ENCODE measurements around the gene SLC44A1. TPM values are rescaled to one million over a fixed set of nuclear protein-coding genes. Genes with fewer than 3 reads are reported as not detected.

SLC44A1 gene
- total and polyA plus RNA-seq, 10 of the 15 experiments (the other 5 are each of a cell fraction or from before 2014, with no cell fraction given): 2.4 to 21.2 (median 12.4) TPM

DNA sequence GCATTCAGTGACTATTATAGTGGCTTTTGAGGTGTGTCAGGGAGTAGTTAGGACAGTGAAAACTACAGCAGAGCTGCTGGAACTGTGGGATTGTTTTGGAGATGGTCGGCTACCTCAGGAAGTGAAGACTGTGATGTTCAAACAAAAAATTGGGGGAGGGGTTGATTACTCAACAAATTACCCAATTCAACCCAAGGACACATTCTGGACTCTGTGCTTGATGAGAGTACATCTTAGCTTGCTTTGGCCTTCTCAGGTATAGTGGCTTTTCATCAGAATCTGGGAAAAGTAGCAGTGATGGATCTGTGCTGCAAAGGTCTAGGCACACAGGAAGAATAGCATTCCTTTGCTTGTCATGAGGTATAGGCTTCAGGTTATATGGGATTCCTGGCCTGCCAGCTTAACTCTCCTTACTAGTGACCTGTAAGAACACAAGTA is 47.0 kb downstream of the SLC44A1 start (continued):
- TF ChIP-seq PBX3 (IDR thresholded peaks at IDR 0.05; ENCODE audit: insufficient replicate concordance, low read depth, low read length): no peak

GRCh38 chr9:105291938-105292337 is 47.5 kb downstream of the SLC44A1 start:
- H4K20me1 ChIP-seq (ENCODE audit: control insufficient read depth, insufficient read depth): no peaks in the 10 kb centered on the region
- DNase-seq (ENCODE audit: low read depth, low spot score) (no peak), ATAC-seq (no peak), FAIRE-seq (no peak)
- no peaks in the 10 kb centered on the region for H3K79me2 ChIP-seq (ENCODE audit: control insufficient read depth, insufficient read depth, low read length)
- in situ Hi-C loops (cut with MboI): no loop called here
- H3K4me1 ChIP-seq (ENCODE audit: control insufficient read depth, insufficient read depth, low read length): no peaks in the 10 kb centered on the region
- no peaks in the 10 kb centered on the region for H3K27me3 ChIP-seq (replicated peaks in 1 of 2; ENCODE audit: control insufficient read depth in 2 of 2, insufficient read depth in 2 of 2, low read length in 1 of 2)
- H2AFZ ChIP-seq (ENCODE audit: control insufficient read depth, low read depth, low read length): no peak overlapping the region
- ChIA-PET RAD21 (ENCODE audit: unreplicated experiment) (interaction anchor here (2.2 kb wide), 1 partner anchor 17 kb away, joined by 7 read pairs; no protein-coding TSS in a partner anchor), POLR2A (interaction anchor here (0.6 kb wide), 1 partner anchor 14 kb away, joined by 7 read pairs; no protein-coding TSS in a partner anchor), CTCF (interaction anchor here (0.6 kb wide), 1 partner anchor 31 kb away, joined by 3 read pairs; no protein-coding TSS in a partner anchor), SMC1A (ENCODE audit: uncharacterized antibody, unreplicated experiment) (interaction anchor here (1.2 to 2.4 kb wide), 3 partner anchors 10 to 55 kb away, joined by 3 to 6 read pairs (median 6); no protein-coding TSS in a partner anchor)
- intact Hi-C loops (cut with micrococcal nuclease; ENCODE audit: unreplicated experiment): no loop called here
- no TSS peak for BruUV-seq (replicated peaks)
- WGBS (ENCODE audit: insufficient coverage, insufficient replicate concordance, low lambda C conversion rate, missing lambda C conversion rate): 98% methylated on average over 2 of the region's 2 CpGs
- H3K27ac ChIP-seq (ENCODE audit: control insufficient read depth, insufficient read depth): no peak overlapping the region
- no peak overlapping the region for H3K4me3 ChIP-seq
- H3K9me3 ChIP-seq (replicated peaks; ENCODE audit: control insufficient read depth, insufficient read depth, low read length): no peaks in the 10 kb centered on the region
- H3K9ac ChIP-seq (ENCODE audit: control insufficient read depth, insufficient read depth, low read length): no peak overlapping the region
- TF ChIP-seq ZNF207 (IDR thresholded peaks at IDR 0.05; ENCODE audit: borderline replicate concordance) (no peak), SREBF1 (IDR thresholded peaks at IDR 0.05; ENCODE audit: low read length) (no peak), SP1 (IDR thresholded peaks at IDR 0.05; ENCODE audit: low read depth, low read length) (no peak), PAX5 (IDR thresholded peaks at IDR 0.05; ENCODE audit: borderline replicate concordance, low read depth, low read length) (no peak), POU2F2 (IDR thresholded peaks at IDR 0.05; ENCODE audit: borderline replicate concordance, low read depth, low read length) (no peak), USF2 (IDR thresholded peaks at IDR 0.05; ENCODE audit: borderline replicate concordance, low read depth, low read length) (no peak), POLR2A (IDR thresholded peaks at IDR 0.05; ENCODE audit: low read depth, low read length) (no peak), SREBF2 (IDR thresholded peaks at IDR 0.05; ENCODE audit: low read length) (no peak), SUZ12 (IDR thresholded peaks at IDR 0.05; ENCODE audit: unreplicated experiment) (no peak), RFX5 (IDR thresholded peaks at IDR 0.05; ENCODE audit: low read depth, low read length) (no peak)
- TF ChIP-seq, protein P1, sequence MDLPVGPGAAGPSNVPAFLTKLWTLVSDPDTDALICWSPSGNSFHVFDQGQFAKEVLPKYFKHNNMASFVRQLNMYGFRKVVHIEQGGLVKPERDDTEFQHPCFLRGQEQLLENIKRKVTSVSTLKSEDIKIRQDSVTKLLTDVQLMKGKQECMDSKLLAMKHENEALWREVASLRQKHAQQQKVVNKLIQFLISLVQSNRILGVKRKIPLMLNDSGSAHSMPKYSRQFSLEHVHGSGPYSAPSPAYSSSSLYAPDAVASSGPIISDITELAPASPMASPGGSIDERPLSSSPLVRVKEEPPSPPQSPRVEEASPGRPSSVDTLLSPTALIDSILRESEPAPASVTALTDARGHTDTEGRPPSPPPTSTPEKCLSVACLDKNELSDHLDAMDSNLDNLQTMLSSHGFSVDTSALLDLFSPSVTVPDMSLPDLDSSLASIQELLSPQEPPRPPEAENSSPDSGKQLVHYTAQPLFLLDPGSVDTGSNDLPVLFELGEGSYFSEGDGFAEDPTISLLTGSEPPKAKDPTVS (IDR thresholded peaks at IDR 0.05; ENCODE audit: low read depth, low read length): no peak
- TF ChIP-seq, protein P2, sequence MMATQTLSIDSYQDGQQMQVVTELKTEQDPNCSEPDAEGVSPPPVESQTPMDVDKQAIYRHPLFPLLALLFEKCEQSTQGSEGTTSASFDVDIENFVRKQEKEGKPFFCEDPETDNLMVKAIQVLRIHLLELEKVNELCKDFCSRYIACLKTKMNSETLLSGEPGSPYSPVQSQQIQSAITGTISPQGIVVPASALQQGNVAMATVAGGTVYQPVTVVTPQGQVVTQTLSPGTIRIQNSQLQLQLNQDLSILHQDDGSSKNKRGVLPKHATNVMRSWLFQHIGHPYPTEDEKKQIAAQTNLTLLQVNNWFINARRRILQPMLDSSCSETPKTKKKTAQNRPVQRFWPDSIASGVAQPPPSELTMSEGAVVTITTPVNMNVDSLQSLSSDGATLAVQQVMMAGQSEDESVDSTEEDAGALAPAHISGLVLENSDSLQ (IDR thresholded peaks at IDR 0.05): no peak
- TF ChIP-seq, protein P3, sequence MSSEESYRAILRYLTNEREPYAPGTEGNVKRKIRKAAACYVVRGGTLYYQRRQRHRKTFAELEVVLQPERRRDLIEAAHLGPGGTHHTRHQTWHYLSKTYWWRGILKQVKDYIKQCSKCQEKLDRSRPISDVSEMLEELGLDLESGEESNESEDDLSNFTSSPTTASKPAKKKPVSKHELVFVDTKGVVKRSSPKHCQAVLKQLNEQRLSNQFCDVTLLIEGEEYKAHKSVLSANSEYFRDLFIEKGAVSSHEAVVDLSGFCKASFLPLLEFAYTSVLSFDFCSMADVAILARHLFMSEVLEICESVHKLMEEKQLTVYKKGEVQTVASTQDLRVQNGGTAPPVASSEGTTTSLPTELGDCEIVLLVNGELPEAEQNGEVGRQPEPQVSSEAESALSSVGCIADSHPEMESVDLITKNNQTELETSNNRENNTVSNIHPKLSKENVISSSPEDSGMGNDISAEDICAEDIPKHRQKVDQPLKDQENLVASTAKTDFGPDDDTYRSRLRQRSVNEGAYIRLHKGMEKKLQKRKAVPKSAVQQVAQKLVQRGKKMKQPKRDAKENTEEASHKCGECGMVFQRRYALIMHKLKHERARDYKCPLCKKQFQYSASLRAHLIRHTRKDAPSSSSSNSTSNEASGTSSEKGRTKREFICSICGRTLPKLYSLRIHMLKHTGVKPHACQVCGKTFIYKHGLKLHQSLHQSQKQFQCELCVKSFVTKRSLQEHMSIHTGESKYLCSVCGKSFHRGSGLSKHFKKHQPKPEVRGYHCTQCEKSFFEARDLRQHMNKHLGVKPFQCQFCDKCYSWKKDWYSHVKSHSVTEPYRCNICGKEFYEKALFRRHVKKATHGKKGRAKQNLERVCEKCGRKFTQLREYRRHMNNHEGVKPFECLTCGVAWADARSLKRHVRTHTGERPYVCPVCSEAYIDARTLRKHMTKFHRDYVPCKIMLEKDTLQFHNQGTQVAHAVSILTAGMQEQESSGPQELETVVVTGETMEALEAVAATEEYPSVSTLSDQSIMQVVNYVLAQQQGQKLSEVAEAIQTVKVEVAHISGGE (CRISPR knock-in tag; IDR thresholded peaks at IDR 0.05): no peak
- no peaks in the 10 kb centered on the region for H3K36me3 ChIP-seq (ENCODE audit: control insufficient read depth in 2 of 2, insufficient read depth in 2 of 2, low read length in 1 of 2)
- H3K4me2 ChIP-seq (ENCODE audit: control insufficient read depth, insufficient read depth): no peak overlapping the region

Data from GM12878 (cell line).